ENCODE results near the gene TXNRD2. TPM values are rescaled to one million over a fixed set of nuclear protein-coding genes. Genes with fewer than 3 reads are reported as not detected.

TXNRD2 gene
- total RNA-seq, 3 donors from 2014 or later (not counting 1 experiment from before 2014, with no cell fraction given) = 23.5 to 37.3 (median 24.4) TPM

GRCh38 chr22:19905347-19906276, 36.0 kb downstream of the TXNRD2 start:
- Mint-ChIP-seq H3K9me3 (no peaks in the 10 kb centered on the region), H3K27me3 (ENCODE audit: low read depth in 2 of 2) (no peaks in the 10 kb centered on the region), H3K27ac (no peak overlapping the region), H3K4me3 (no peak overlapping the region), H3K36me3 (no peaks in the 10 kb centered on the region), H3K4me1 (peaks cover 6 to 8% of the 10 kb centered on the region in 2 donors)
- intact Hi-C loops (cut with micrococcal nuclease) = no loop called here
- no peak for TF ChIP-seq CTCF (IDR thresholded peaks at IDR 0.05)
- Histone ChIP-seq H3K4me3 (ENCODE audit: low read length) (no peak overlapping the region), H3K4me1 (ENCODE audit: control insufficient read depth, insufficient read depth, low read length) (no peaks in the 10 kb centered on the region), H3K9me3 (ENCODE audit: control insufficient read depth, insufficient read depth, low read length) (no peaks in the 10 kb centered on the region), H3K36me3 (ENCODE audit: control insufficient read depth, insufficient read depth, low read length) (peaks cover 10% of the 10 kb centered on the region), H3K27ac (ENCODE audit: low read length) (no peak overlapping the region), H3K27me3 (ENCODE audit: control insufficient read depth, insufficient read depth, low read length) (no peaks in the 10 kb centered on the region)
- WGBS (ENCODE audit: insufficient coverage) = 94% methylated on average over 19 of the region's 22 CpGs
- ATAC-seq = no peak
- DNase-seq = no peak

GRCh38 chr22:19904935-19905334, 36.7 kb downstream of the TXNRD2 start:
- H3K4me3 Mint-ChIP-seq = no peak overlapping the region
- Histone ChIP-seq H3K4me3 (ENCODE audit: low read length) (no peak overlapping the region), H3K27me3 (ENCODE audit: control insufficient read depth, insufficient read depth, low read length) (no peaks in the 10 kb centered on the region), H3K27ac (ENCODE audit: low read length) (no peak overlapping the region), H3K36me3 (ENCODE audit: control insufficient read depth, insufficient read depth, low read length) (peaks cover 10% of the 10 kb centered on the region), H3K9me3 (ENCODE audit: control insufficient read depth, insufficient read depth, low read length) (no peaks in the 10 kb centered on the region), H3K4me1 (ENCODE audit: control insufficient read depth, insufficient read depth, low read length) (no peaks in the 10 kb centered on the region)
- ATAC-seq = no peak
- H3K27me3 Mint-ChIP-seq (ENCODE audit: low read depth in 2 of 2) = no peaks in the 10 kb centered on the region
- 91% methylated on average over 7 of the region's 7 CpGs for WGBS (ENCODE audit: insufficient coverage)
- H3K36me3 Mint-ChIP-seq = no peaks in the 10 kb centered on the region
- DNase-seq = no peak
- TF ChIP-seq CTCF (IDR thresholded peaks at IDR 0.05) = no peak
- H3K27ac Mint-ChIP-seq = no peak overlapping the region
- intact Hi-C loops (cut with micrococcal nuclease) = no loop called here
- peaks cover 4 to 7% of the 10 kb centered on the region in 2 donors for H3K4me1 Mint-ChIP-seq
- no peaks in the 10 kb centered on the region for H3K9me3 Mint-ChIP-seq

GRCh38 chr22:19904174-19904856, 37.3 kb downstream of the TXNRD2 start:
- DNase-seq = no peak
- no peak overlapping the region for H3K27ac Mint-ChIP-seq
- no peaks in the 10 kb centered on the region for H3K9me3 Mint-ChIP-seq
- Histone ChIP-seq H3K27ac (ENCODE audit: low read length) (no peak overlapping the region), H3K36me3 (ENCODE audit: control insufficient read depth, insufficient read depth, low read length) (peaks cover 10% of the 10 kb centered on the region), H3K27me3 (ENCODE audit: control insufficient read depth, insufficient read depth, low read length) (no peaks in the 10 kb centered on the region), H3K9me3 (ENCODE audit: control insufficient read depth, insufficient read depth, low read length) (no peaks in the 10 kb centered on the region), H3K4me3 (ENCODE audit: low read length) (no peak overlapping the region), H3K4me1 (ENCODE audit: control insufficient read depth, insufficient read depth, low read length) (no peaks in the 10 kb centered on the region)
- ATAC-seq = no peak
- intact Hi-C loops (cut with micrococcal nuclease) = no loop called here
- 89% methylated on average over 16 of the region's 16 CpGs for WGBS (ENCODE audit: insufficient coverage)
- H3K27me3 Mint-ChIP-seq (ENCODE audit: low read depth in 2 of 2) = no peaks in the 10 kb centered on the region
- no peak for TF ChIP-seq CTCF (IDR thresholded peaks at IDR 0.05)
- no peak overlapping the region for H3K4me3 Mint-ChIP-seq
- H3K36me3 Mint-ChIP-seq = no peaks in the 10 kb centered on the region
- H3K4me1 Mint-ChIP-seq = peaks cover 0 to under 1% of the 10 kb centered on the region in 2 donors
